Fibroblast of the aortic adventitia (primary cell): Measurements from ENCODE around the gene KIAA1328. TPM values are rescaled to one million over a fixed set of nuclear protein-coding genes. Genes with fewer than 3 reads are reported as not detected.

Experiments
- DNase-seq: peaks from one replicate; pipeline ENCODE4 v3.0.0-alpha.2; 2010; ENCODE audit warnings: low read depth
- H3K4me3 ChIP-seq: 2 replicates; pipeline ENCODE4 v1.5.1; 2011; ENCODE audit warnings: low read depth, mild to moderate bottlenecking, control low read depth, low read length, moderate library complexity
- total RNA-seq: library from RNA; depleted of rRNA; stranded (reverse); fragments of >200 nt; gene quantifications from 2 replicates; pipeline ENCODE4 v1.2.3, GENCODE V29; 2012; ENCODE audit warnings: low replicate concordance
- TF ChIP-seq, protein P1 (sequence below): IDR thresholded peaks from 2 replicates; pipeline ENCODE4 v1.5.1; 2011; ENCODE audit warnings: mild to moderate bottlenecking, low read length, control low read depth, inconsistent platforms; ENCODE audit not compliant: insufficient read depth

Gene KIAA1328
- total RNA-seq, 1 donor: 13.6 TPM

DNA sequence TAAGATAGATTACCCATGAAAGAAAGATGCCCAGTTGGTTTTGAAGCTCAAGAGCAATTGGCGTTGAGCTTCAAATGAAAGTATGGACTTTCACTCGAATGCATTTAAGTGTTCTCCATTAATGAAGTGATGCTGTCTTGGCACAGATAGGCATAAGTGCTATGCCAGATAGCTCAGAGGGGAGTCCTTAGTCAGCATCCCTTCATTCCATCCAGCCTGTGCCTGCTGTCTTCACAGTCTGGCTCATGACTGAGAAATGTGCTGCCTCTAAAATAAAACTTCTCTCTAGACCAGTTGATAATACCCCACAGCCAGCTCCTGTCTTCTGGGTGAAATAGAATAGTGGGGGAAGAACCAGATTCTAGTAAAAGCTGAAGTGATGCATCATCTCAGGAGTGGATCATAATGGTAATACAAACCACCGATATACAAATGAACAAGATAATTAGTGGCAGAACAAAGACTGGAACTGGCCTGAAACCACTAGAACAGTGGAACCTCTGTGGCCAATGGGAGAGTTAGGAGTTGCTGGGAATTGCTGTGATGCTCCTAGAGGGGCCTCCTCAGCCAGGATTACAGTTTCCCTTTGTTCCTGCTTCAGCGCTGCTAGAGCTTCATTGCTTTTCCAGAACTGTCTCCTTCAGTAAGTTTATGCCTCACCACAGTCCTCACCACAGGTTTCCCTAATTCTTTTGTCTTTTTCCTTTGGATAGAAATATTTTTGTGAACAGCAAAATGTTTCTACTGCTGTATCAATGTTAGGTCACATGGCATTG is 359.3 kb downstream of the KIAA1328 start:
- no peak for DNase-seq
- TF ChIP-seq, protein P1, sequence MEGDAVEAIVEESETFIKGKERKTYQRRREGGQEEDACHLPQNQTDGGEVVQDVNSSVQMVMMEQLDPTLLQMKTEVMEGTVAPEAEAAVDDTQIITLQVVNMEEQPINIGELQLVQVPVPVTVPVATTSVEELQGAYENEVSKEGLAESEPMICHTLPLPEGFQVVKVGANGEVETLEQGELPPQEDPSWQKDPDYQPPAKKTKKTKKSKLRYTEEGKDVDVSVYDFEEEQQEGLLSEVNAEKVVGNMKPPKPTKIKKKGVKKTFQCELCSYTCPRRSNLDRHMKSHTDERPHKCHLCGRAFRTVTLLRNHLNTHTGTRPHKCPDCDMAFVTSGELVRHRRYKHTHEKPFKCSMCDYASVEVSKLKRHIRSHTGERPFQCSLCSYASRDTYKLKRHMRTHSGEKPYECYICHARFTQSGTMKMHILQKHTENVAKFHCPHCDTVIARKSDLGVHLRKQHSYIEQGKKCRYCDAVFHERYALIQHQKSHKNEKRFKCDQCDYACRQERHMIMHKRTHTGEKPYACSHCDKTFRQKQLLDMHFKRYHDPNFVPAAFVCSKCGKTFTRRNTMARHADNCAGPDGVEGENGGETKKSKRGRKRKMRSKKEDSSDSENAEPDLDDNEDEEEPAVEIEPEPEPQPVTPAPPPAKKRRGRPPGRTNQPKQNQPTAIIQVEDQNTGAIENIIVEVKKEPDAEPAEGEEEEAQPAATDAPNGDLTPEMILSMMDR: no peak
- H3K4me3 ChIP-seq: no peak overlapping the region

- TF ChIP-seq, protein P1: no peak
These were observed 370.8 kb downstream of the KIAA1328 start for GRCh38 chr18:37199741-37200140.

GRCh38 chr18:37207343-37207742 is 378.4 kb downstream of the KIAA1328 start:
- TF ChIP-seq, protein P1: no peak
- H3K4me3 ChIP-seq: no peak overlapping the region
- DNase-seq: no peak

More at GRCh38 chr18:37199741-37200140, 370.8 kb downstream of the KIAA1328 start:
- H3K4me3 ChIP-seq: no peak overlapping the region
- no peak for DNase-seq

- DNase-seq: no peak
- H3K4me3 ChIP-seq: no peak overlapping the region
- TF ChIP-seq, protein P1: no peak
These were observed 381.9 kb downstream of the KIAA1328 start for GRCh38 chr18:37210781-37211180.

DNA sequence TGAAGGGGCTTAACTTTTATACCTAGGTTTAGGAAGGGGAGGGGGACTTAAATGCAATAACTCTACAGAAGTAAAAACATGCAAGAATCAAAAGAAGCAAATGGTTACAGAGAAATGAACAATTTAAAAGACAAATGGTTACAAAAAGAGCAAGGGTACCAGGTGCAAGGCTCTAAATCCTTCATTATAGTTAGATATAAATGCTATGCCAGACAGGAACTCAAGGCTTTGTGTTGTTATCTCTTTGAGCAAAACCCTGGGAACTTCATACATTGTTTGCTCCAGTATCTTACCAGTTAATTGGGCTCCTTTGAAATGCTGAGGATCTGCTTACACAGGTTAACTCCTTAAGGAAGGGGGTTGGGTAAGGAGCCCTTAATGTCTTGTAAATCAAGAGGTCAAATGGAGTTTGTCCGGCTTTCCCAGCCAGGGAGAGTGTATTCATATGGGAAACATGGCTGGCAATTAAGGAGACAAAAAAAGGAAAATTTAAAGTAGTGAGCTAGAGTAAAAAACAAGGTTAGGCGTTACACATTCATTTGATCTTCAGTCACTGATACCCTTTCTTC is 389.2 kb downstream of the KIAA1328 start:
- TF ChIP-seq, protein P1: no peak
- no peak for DNase-seq
- no peak overlapping the region for H3K4me3 ChIP-seq

- TF ChIP-seq, protein P1: no peak
- no peak for DNase-seq
These were observed 390.3 kb downstream of the KIAA1328 start for GRCh38 chr18:37219257-37219656.

More at GRCh38 chr18:37219257-37219656, 390.3 kb downstream of the KIAA1328 start:
- H3K4me3 ChIP-seq: no peak overlapping the region
